ENCODE data around the gene VWA5A. TPM values are rescaled to one million over a fixed set of nuclear protein-coding genes. Genes with fewer than 3 reads are reported as not detected.

The VWA5A gene
- total RNA-seq, 2 donors from 2014 or later, result 38.3 to 65.4 TPM

DNA sequence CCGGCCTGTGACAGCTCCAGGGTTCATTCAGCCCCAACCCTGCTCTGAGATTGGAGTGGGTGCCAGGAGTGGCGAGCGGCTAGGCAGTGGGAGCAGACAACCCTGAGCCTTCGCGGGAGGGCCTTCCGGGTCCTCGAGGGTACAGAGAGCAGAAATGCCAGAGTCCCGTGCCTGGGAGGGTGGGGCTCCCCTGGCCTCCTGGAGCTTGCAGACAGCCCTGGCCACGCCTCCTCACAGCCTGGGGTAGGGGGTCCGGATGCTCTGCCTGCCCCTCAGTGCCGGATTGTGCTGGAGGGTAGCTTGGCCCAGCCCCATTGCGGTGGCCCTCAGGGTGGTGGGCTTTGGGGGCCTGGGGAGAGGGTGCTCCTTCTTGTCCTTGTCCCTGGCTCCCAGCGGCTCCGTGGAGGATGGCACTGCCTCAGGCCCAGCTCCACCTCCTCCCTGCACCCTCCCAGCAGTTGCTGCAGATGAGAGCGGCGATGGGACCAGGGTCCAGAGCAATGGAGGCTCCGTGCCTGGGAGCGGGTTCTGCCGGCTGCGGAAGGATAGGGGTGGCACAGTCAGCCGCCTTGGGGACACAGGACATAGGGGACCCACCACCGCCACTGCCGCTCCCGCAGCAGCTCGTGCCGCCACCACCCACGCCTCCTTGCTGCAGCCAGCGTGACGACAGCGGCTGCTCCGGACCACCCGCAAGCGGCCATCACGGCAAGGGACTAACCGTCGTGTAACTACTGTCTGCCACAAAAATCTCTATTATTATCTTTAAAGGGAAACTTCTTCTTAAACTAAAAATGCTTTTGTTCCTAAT lies 39.2 kb upstream of the VWA5A start:
- Histone ChIP-seq H3K27me3 (ENCODE audit: control insufficient read depth, insufficient read depth, low read length, poor library complexity, severe bottlenecking) (no peaks in the 10 kb centered on the region), H3K4me1 (ENCODE audit: control insufficient read depth, insufficient read depth, low read length) (no peaks in the 10 kb centered on the region), H3K9me3 (ENCODE audit: control insufficient read depth, low read length) (no peaks in the 10 kb centered on the region), H3K27ac (ENCODE audit: low read depth, low read length) (no peak overlapping the region), H3K4me3 (ENCODE audit: low read length) (no peak overlapping the region), H3K36me3 (ENCODE audit: control insufficient read depth, insufficient read depth, low read length) (no peaks in the 10 kb centered on the region), H3K9ac (ENCODE audit: extremely low read depth, low read length, poor library complexity, severe bottlenecking) (no peak overlapping the region)
- Mint-ChIP-seq H3K4me3 (peak overlapping the region; percentile 69), H3K27me3 (ENCODE audit: insufficient read depth) (peaks cover 2% of the 10 kb centered on the region), H3K9me3 (no peaks in the 10 kb centered on the region), H3K27ac (peak overlapping the region; percentile 77), H3K4me1 (peaks cover 24% of the 10 kb centered on the region), H3K36me3 (ENCODE audit: low read depth) (no peaks in the 10 kb centered on the region)
- TF ChIP-seq CTCF (conservative IDR thresholded peaks at IDR 0.05), result no peak
- DNase-seq, result peak; percentile 49
- WGBS, 2 experiments (ENCODE audit: insufficient coverage in 1 of 2, insufficient read length in 1 of 2), result 94 to 95% methylated on average over 12 to 36 of the region's 36 CpGs

GRCh38 chr11:124077266-124077665 lies 38.0 kb upstream of the VWA5A start:
- H3K4me3 Mint-ChIP-seq, result peak overlapping the region; percentile 14
- no peak overlapping the region for H3K4me3 ChIP-seq (ENCODE audit: low read length)
- no peaks in the 10 kb centered on the region for H3K9me3 Mint-ChIP-seq
- peaks cover 2% of the 10 kb centered on the region for H3K27me3 Mint-ChIP-seq (ENCODE audit: insufficient read depth)
- no peaks in the 10 kb centered on the region for H3K36me3 Mint-ChIP-seq (ENCODE audit: low read depth)
- no peaks in the 10 kb centered on the region for H3K4me1 ChIP-seq (ENCODE audit: control insufficient read depth, insufficient read depth, low read length)
- DNase-seq, result no peak
- no peak overlapping the region for H3K27ac ChIP-seq (ENCODE audit: low read depth, low read length)
- H3K27me3 ChIP-seq (ENCODE audit: control insufficient read depth, insufficient read depth, low read length, poor library complexity, severe bottlenecking), result no peaks in the 10 kb centered on the region
- peaks cover 17% of the 10 kb centered on the region for H3K4me1 Mint-ChIP-seq
- no peak overlapping the region for H3K9ac ChIP-seq (ENCODE audit: extremely low read depth, low read length, poor library complexity, severe bottlenecking)
- TF ChIP-seq CTCF (conservative IDR thresholded peaks at IDR 0.05), result no peak
- WGBS, 2 experiments (ENCODE audit: insufficient coverage in 1 of 2, insufficient read length in 1 of 2), result 100% methylated on average over 1 of the region's 1 CpG
- no peaks in the 10 kb centered on the region for H3K36me3 ChIP-seq (ENCODE audit: control insufficient read depth, insufficient read depth, low read length)
- H3K27ac Mint-ChIP-seq, result no peak overlapping the region
- no peaks in the 10 kb centered on the region for H3K9me3 ChIP-seq (ENCODE audit: control insufficient read depth, low read length)

- no peak overlapping the region for H3K4me3 Mint-ChIP-seq
- no peaks in the 10 kb centered on the region for H3K36me3 Mint-ChIP-seq (ENCODE audit: low read depth)
- peaks cover 2% of the 10 kb centered on the region for H3K27me3 Mint-ChIP-seq (ENCODE audit: insufficient read depth)
- no peaks in the 10 kb centered on the region for H3K4me1 ChIP-seq (ENCODE audit: control insufficient read depth, insufficient read depth, low read length)
- WGBS, 2 experiments (ENCODE audit: insufficient coverage in 1 of 2, insufficient read length in 1 of 2), result 98 to 100% methylated on average over 1 to 2 of the region's 2 CpGs
- H3K36me3 ChIP-seq (ENCODE audit: control insufficient read depth, insufficient read depth, low read length), result no peaks in the 10 kb centered on the region
- no peaks in the 10 kb centered on the region for H3K9me3 ChIP-seq (ENCODE audit: control insufficient read depth, low read length)
- no peaks in the 10 kb centered on the region for H3K27me3 ChIP-seq (ENCODE audit: control insufficient read depth, insufficient read depth, low read length, poor library complexity, severe bottlenecking)
- H3K27ac ChIP-seq (ENCODE audit: low read depth, low read length), result no peak overlapping the region
- H3K27ac Mint-ChIP-seq, result no peak overlapping the region
- H3K4me3 ChIP-seq (ENCODE audit: low read length), result no peak overlapping the region
- no peaks in the 10 kb centered on the region for H3K9me3 Mint-ChIP-seq
- no peak overlapping the region for H3K9ac ChIP-seq (ENCODE audit: extremely low read depth, low read length, poor library complexity, severe bottlenecking)
- no peak for DNase-seq
- H3K4me1 Mint-ChIP-seq, result peaks cover 20% of the 10 kb centered on the region
- TF ChIP-seq CTCF (conservative IDR thresholded peaks at IDR 0.05), result no peak
Measured at GRCh38 chr11:124078591-124078990, 36.7 kb upstream of the VWA5A start.
